Measurements from ENCODE around the gene DOK7.

Gene DOK7

DNA sequence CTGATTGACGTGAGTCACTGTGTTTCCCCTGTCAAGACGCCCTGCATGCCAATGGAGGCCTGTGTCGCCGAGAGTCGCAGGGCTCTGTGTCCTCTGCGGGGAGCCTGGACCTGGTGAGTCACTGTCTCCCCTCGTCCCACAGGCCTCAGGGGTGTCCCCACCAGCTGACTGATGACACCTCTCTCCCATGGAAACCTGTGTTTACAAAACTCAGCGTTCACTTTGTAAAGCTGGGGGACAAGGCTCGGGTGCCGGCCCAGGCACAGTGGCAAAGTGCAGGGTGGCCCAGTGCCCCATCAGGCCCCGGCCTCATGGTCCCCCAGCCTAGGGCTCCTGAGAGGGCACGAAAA is 42.5 kb upstream of the DOK7 start:
- H3K27me3 ChIP-seq (ENCODE audit: insufficient read depth, low read length, poor library complexity): no peaks in the 10 kb centered on the region
- H3K4me2 ChIP-seq (ENCODE audit: insufficient read depth, low read length): no peak overlapping the region
- H4K20me1 ChIP-seq (ENCODE audit: insufficient read depth, low read length): no peaks in the 10 kb centered on the region; the same call in 1 of the 2 replicates
- H3K4me3 ChIP-seq (ENCODE audit: low read depth in 1 of 2, low read length in 2 of 2): no peak overlapping the region
- H3K9ac ChIP-seq (ENCODE audit: low read depth, low read length): no peak overlapping the region
- DNase-seq: no peak
- H3K36me3 ChIP-seq (ENCODE audit: insufficient read depth, low read length): no peaks in the 10 kb centered on the region; the same call in 1 of the 2 replicates
- no peaks in the 10 kb centered on the region for H3K9me3 ChIP-seq (ENCODE audit: insufficient read depth, low read length, severe bottlenecking)
- H2AFZ ChIP-seq (ENCODE audit: low read depth, low read length): no peak overlapping the region
- no peak for TF ChIP-seq EZH2 (IDR thresholded peaks at IDR 0.05; ENCODE audit: borderline replicate concordance, low read depth, low read length, severe bottlenecking)
- TF ChIP-seq, protein P1, sequence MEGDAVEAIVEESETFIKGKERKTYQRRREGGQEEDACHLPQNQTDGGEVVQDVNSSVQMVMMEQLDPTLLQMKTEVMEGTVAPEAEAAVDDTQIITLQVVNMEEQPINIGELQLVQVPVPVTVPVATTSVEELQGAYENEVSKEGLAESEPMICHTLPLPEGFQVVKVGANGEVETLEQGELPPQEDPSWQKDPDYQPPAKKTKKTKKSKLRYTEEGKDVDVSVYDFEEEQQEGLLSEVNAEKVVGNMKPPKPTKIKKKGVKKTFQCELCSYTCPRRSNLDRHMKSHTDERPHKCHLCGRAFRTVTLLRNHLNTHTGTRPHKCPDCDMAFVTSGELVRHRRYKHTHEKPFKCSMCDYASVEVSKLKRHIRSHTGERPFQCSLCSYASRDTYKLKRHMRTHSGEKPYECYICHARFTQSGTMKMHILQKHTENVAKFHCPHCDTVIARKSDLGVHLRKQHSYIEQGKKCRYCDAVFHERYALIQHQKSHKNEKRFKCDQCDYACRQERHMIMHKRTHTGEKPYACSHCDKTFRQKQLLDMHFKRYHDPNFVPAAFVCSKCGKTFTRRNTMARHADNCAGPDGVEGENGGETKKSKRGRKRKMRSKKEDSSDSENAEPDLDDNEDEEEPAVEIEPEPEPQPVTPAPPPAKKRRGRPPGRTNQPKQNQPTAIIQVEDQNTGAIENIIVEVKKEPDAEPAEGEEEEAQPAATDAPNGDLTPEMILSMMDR (IDR thresholded peaks at IDR 0.05; ENCODE audit: borderline replicate concordance, extremely low read depth, low read length, poor library complexity, severe bottlenecking): no peak
- no peak overlapping the region for H3K27ac ChIP-seq (ENCODE audit: low read length)
- H3K4me1 ChIP-seq (ENCODE audit: insufficient read depth, low read length): no peaks in the 10 kb centered on the region
- H3K79me2 ChIP-seq (ENCODE audit: insufficient read depth, low read length): no peaks in the 10 kb centered on the region
- no peak for ATAC-seq (ENCODE audit: insufficient read depth, low read depth)

DNA sequence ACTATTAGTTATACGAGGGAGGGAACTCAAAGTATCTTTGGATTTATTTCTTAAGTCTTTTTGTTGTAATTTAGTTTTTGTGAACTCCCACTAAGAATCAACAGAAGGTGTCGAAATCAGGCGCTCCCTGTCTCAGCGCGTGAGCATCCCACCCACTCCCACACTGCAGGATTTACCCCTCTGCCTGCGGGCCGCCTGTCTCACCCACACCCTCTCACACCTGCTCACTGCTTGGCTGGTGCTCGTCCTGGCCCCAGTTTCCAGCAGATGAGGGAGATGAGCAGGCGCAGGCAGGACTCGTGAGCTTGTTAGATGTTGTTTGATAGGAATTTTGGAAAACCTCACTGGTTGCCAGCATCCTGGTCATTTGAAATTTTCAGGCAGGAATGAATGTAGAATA is 42.1 kb upstream of the DOK7 start:
- Histone ChIP-seq H3K79me2 (ENCODE audit: insufficient read depth, low read length) (no peaks in the 10 kb centered on the region), H3K4me2 (ENCODE audit: insufficient read depth, low read length) (no peak overlapping the region), H3K36me3 (ENCODE audit: insufficient read depth, low read length) (no peaks in the 10 kb centered on the region; the same call in 1 of the 2 replicates), H2AFZ (ENCODE audit: low read depth, low read length) (no peak overlapping the region), H3K27ac (ENCODE audit: low read length) (no peak overlapping the region), H3K4me3 (ENCODE audit: low read depth in 1 of 2, low read length in 2 of 2) (no peak overlapping the region), H3K4me1 (ENCODE audit: insufficient read depth, low read length) (no peaks in the 10 kb centered on the region), H4K20me1 (ENCODE audit: insufficient read depth, low read length) (no peaks in the 10 kb centered on the region; the same call in 1 of the 2 replicates), H3K9ac (ENCODE audit: low read depth, low read length) (no peak overlapping the region), H3K9me3 (ENCODE audit: insufficient read depth, low read length, severe bottlenecking) (no peaks in the 10 kb centered on the region), H3K27me3 (ENCODE audit: insufficient read depth, low read length, poor library complexity) (no peaks in the 10 kb centered on the region)
- TF ChIP-seq, protein P1 (IDR thresholded peaks at IDR 0.05; ENCODE audit: borderline replicate concordance, extremely low read depth, low read length, poor library complexity, severe bottlenecking): no peak
- TF ChIP-seq EZH2 (IDR thresholded peaks at IDR 0.05; ENCODE audit: borderline replicate concordance, low read depth, low read length, severe bottlenecking): no peak
- ATAC-seq (ENCODE audit: insufficient read depth, low read depth) (no peak), DNase-seq (no peak)

DNA sequence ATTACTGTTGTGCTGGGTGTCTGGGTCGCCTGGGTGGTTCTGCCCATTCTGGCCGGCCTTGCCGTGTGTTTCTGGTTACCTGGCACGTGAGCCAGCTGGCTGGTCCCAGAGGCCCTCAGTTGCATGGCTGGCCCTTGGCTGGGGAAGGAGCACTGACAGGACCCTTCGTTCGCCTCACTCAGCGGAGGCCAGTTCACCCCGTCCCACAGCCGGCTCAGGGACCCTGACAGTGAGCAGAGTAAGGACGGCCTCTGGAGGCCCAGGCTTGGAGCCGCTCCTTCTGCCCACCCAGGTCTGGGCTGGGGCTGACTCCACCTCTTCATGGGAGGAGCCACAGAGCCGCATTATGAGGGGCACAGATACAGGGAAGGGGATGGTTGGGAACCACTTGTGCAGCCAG is 41.6 kb upstream of the DOK7 start:
- no peak for TF ChIP-seq EZH2 (IDR thresholded peaks at IDR 0.05; ENCODE audit: borderline replicate concordance, low read depth, low read length, severe bottlenecking)
- TF ChIP-seq, protein P1 (IDR thresholded peaks at IDR 0.05; ENCODE audit: borderline replicate concordance, extremely low read depth, low read length, poor library complexity, severe bottlenecking): no peak
- ATAC-seq (ENCODE audit: insufficient read depth, low read depth): no peak
- no peaks in the 10 kb centered on the region for H3K4me1 ChIP-seq (ENCODE audit: insufficient read depth, low read length)
- no peaks in the 10 kb centered on the region for H3K27me3 ChIP-seq (ENCODE audit: insufficient read depth, low read length, poor library complexity)
- H3K9ac ChIP-seq (ENCODE audit: low read depth, low read length): no peak overlapping the region
- H3K36me3 ChIP-seq (ENCODE audit: insufficient read depth, low read length): no peaks in the 10 kb centered on the region
- H3K79me2 ChIP-seq (ENCODE audit: insufficient read depth, low read length): no peaks in the 10 kb centered on the region
- H3K4me3 ChIP-seq (ENCODE audit: low read depth in 1 of 2, low read length in 2 of 2): no peak overlapping the region
- no peak overlapping the region for H3K27ac ChIP-seq (ENCODE audit: low read length)
- H3K9me3 ChIP-seq (ENCODE audit: insufficient read depth, low read length, severe bottlenecking): no peaks in the 10 kb centered on the region
- DNase-seq: no peak
- H2AFZ ChIP-seq (ENCODE audit: low read depth, low read length): no peak overlapping the region
- H3K4me2 ChIP-seq (ENCODE audit: insufficient read depth, low read length): no peak overlapping the region
- no peaks in the 10 kb centered on the region; the same call in 1 of the 2 replicates for H4K20me1 ChIP-seq (ENCODE audit: insufficient read depth, low read length)
